ENCODE data around the gene NCOA7. TPM values are rescaled to one million over a fixed set of nuclear protein-coding genes. Genes with fewer than 3 reads are reported as not detected.
A peak's percentile ranks its signal among the peaks of the same experiment; 100 is the strongest.
"Not testable (repeated sequence)": the region's sequence is repeated elsewhere in the genome, so short reads cannot be mapped to it uniquely, and the experiment has no call there.

NCOA7 gene
- total RNA-seq, 6 experiments from 2014 or later = 27.1 to 29.3 (median 28.6) TPM

GRCh38 chr6:125888989-125889656 is 98.4 kb downstream of the NCOA7 start:
- Mint-ChIP-seq H3K36me3 (ENCODE audit: low read depth) (peaks cover 5% of the 10 kb centered on the region; the same call in 1 of the 2 replicates), H3K4me3 (no peak overlapping the region), H3K4me1 (ENCODE audit: low read depth) (no peaks in the 10 kb centered on the region; the same call in 1 of the 2 replicates), H3K27ac (no peak overlapping the region), H3K9me3 (no peaks in the 10 kb centered on the region), H3K27me3 (ENCODE audit: insufficient read depth) (no peaks in the 10 kb centered on the region; the same call in 1 of the 2 replicates)
- peak; percentile 31 for DNase-seq
- TF ChIP-seq, protein P1, sequence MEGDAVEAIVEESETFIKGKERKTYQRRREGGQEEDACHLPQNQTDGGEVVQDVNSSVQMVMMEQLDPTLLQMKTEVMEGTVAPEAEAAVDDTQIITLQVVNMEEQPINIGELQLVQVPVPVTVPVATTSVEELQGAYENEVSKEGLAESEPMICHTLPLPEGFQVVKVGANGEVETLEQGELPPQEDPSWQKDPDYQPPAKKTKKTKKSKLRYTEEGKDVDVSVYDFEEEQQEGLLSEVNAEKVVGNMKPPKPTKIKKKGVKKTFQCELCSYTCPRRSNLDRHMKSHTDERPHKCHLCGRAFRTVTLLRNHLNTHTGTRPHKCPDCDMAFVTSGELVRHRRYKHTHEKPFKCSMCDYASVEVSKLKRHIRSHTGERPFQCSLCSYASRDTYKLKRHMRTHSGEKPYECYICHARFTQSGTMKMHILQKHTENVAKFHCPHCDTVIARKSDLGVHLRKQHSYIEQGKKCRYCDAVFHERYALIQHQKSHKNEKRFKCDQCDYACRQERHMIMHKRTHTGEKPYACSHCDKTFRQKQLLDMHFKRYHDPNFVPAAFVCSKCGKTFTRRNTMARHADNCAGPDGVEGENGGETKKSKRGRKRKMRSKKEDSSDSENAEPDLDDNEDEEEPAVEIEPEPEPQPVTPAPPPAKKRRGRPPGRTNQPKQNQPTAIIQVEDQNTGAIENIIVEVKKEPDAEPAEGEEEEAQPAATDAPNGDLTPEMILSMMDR (IDR thresholded peaks at IDR 0.05) = peak; percentile 81

DNA sequence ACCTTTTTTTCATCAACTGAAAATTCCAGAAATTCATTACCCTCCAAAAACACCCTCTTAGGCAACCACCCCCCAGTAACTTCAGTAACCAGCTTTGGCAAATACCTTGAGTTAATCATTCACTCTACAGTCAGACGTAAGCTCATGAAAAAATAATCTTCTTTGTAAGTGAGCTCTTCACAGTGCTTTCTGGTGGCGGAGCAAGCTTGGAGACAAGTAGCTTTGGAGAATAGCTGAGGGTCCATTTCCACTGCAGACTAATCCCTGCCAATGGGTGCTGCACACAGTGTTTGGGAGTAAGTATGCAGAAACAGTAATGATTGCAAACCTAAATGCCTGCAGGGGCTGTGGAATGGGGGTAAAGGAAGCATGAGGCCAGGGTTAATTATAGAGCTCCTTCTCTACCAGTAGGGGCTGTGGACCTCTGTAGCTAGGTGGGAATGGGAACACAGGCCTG is 109.0 kb downstream of the NCOA7 start:
- TF ChIP-seq, protein P1 (IDR thresholded peaks at IDR 0.05) = no peak
- Mint-ChIP-seq H3K4me3 (no peak overlapping the region), H3K9me3 (no peaks in the 10 kb centered on the region), H3K27me3 (ENCODE audit: insufficient read depth) (no peaks in the 10 kb centered on the region), H3K4me1 (ENCODE audit: low read depth) (peaks cover 7% of the 10 kb centered on the region), H3K36me3 (ENCODE audit: low read depth) (0 out of 2 replicates have a peak, but pooled peaks cover under 1% of the 10 kb centered on the region), H3K27ac (no peak overlapping the region)
- no peak for DNase-seq

- H3K27ac Mint-ChIP-seq = peak overlapping the region; percentile 14; the same call in 1 of the 2 replicates
- H3K4me3 Mint-ChIP-seq = no peak overlapping the region
- TF ChIP-seq, protein P1 (IDR thresholded peaks at IDR 0.05) = no peak
- no peaks in the 10 kb centered on the region for H3K27me3 Mint-ChIP-seq (ENCODE audit: insufficient read depth)
- H3K4me1 Mint-ChIP-seq (ENCODE audit: low read depth) = peaks cover 33% of the 10 kb centered on the region
- H3K9me3 Mint-ChIP-seq = no peaks in the 10 kb centered on the region
- peak; percentile 70 for DNase-seq
- peaks cover 11% of the 10 kb centered on the region; the same call in 1 of the 2 replicates for H3K36me3 Mint-ChIP-seq (ENCODE audit: low read depth)
Observed at GRCh38 chr6:125904871-125905270, 114.1 kb downstream of the NCOA7 start.

DNA sequence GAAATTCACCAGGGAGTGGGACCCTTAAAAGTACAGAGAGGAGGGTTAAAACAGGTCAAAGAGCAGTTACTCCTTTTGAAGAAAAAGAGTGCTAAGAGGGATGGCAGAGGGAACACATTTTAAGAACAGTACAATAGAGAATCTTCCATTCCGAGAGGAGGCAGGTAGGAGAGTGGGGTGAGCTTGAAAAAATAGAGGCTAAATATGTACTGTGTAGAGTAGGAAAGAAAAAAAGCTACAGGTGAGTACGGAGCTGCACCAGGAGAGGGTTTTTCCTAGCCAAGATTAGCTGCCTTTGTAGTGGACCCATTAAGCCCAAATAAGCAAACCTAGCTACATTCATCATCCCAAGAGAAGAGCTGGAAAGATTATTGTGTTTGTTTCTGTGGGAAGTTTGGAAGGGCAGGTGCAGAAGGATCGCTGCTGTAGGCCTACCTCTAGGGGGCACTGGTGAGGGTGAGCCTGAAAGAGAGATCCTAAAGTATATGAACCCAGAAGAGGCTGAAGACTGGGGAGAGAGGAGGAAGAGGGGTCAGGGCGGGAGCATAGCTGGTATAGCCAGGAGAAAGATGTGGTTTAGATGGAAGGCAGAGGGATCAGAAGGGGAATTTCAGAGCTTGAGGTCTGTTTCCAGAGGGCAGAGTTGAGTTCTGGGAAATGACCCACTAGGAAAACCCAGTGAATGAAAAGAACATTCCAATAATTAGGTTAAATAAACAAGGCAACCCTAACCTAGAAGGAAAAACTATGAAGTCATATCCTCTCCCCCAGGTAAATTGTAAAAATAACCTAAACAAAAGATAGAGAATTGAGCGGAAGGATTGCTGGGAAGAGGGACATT is 115.6 kb downstream of the NCOA7 start:
- H3K27me3 Mint-ChIP-seq (ENCODE audit: insufficient read depth) = no peaks in the 10 kb centered on the region
- no peak overlapping the region for H3K27ac Mint-ChIP-seq
- peaks cover 16% of the 10 kb centered on the region; the same call in 1 of the 2 replicates for H3K36me3 Mint-ChIP-seq (ENCODE audit: low read depth)
- H3K4me3 Mint-ChIP-seq = no peak overlapping the region
- TF ChIP-seq, protein P1 (IDR thresholded peaks at IDR 0.05) = peak; percentile 88
- peak; percentile 24 for DNase-seq
- H3K4me1 Mint-ChIP-seq (ENCODE audit: low read depth) = peaks cover 45% of the 10 kb centered on the region
- H3K9me3 Mint-ChIP-seq = no peaks in the 10 kb centered on the region

DNA sequence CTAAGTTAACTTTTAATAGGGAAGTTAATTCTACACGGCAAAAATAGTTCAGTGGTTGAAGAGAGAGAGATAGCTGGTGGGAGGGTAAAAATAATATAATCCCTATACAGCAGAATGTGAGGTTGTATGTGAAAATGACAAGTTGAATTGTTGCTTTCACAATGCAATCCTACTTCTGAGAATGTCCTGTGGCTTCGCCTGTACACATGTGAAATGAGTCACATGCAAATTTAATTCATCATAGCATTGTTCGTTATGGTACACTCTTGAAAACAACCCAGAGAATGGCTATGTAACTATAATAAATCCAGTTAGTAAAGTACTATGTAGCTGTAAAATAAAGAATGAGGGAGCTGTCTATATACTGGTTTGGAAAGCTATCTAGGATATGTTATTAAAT is 119.8 kb downstream of the NCOA7 start:
- TF ChIP-seq, protein P1 (IDR thresholded peaks at IDR 0.05) = no peak
- Mint-ChIP-seq H3K27me3 (ENCODE audit: insufficient read depth) (no peaks in the 10 kb centered on the region), H3K4me1 (ENCODE audit: low read depth) (peaks cover 55% of the 10 kb centered on the region), H3K4me3 (no peak overlapping the region), H3K36me3 (ENCODE audit: low read depth) (peaks cover 27% of the 10 kb centered on the region), H3K9me3 (no peaks in the 10 kb centered on the region), H3K27ac (peak overlapping the region; percentile 66)
- DNase-seq = peak; percentile 65

DNA sequence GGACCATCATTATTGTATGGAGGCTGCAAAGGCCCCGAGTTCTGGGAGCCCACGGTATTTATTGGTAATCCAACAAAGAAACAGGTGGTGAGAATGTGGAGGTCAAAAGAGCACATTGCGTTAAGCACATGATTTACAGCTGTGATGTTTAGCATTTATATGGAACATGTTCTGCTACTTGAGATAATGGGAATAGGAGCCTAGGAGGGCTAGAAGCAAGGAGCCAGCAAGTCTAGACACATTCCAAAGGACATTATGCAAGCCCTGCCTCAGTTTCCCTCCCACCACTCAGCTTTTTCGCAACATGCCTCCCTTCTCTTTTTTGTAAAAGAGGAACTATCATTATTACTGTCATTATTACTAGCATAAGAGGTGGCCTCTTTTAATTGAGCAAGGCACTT is 120.3 kb downstream of the NCOA7 start:
- not testable (repeated sequence) for H3K9me3 Mint-ChIP-seq; DNase-seq; H3K27me3 Mint-ChIP-seq (ENCODE audit: insufficient read depth); H3K4me3 Mint-ChIP-seq
- peaks cover 53% of the 10 kb centered on the region for H3K4me1 Mint-ChIP-seq (ENCODE audit: low read depth)
- peak overlapping the region; percentile 66 for H3K27ac Mint-ChIP-seq
- peaks cover 31% of the 10 kb centered on the region for H3K36me3 Mint-ChIP-seq (ENCODE audit: low read depth)

GRCh38 chr6:125912430-125912829 is 121.7 kb downstream of the NCOA7 start:
- H3K9me3 Mint-ChIP-seq; H3K27me3 Mint-ChIP-seq (ENCODE audit: insufficient read depth); H3K27ac Mint-ChIP-seq; DNase-seq; H3K4me3 Mint-ChIP-seq: not testable (repeated sequence)
- Mint-ChIP-seq H3K36me3 (ENCODE audit: low read depth) (peaks cover 38% of the 10 kb centered on the region), H3K4me1 (ENCODE audit: low read depth) (peaks cover 45% of the 10 kb centered on the region)

All from HFFc6 (cell line).